GM12892 (cell line): ENCODE data around the gene IRGQ.

Experiments
- DNase-seq: peaks from one replicate; pipeline ENCODE4 v3.0.0; 2011; ENCODE audit not compliant: insufficient read length
- FAIRE-seq: peaks from 2 replicates; lab custom pipeline; 2011; peaks lifted over from hg19 to GRCh38; lab: Jason Lieb, UNC
- POLR2A ChIP-seq: IDR thresholded peaks from 2 replicates; pipeline ENCODE4 v1.6.1; 2011; ENCODE audit warnings: low read depth, low read length, control low read depth
- POLR2AphosphoS5 ChIP-seq: IDR thresholded peaks from 2 replicates; pipeline ENCODE4 v1.6.1; 2011; ENCODE audit warnings: low read depth, low read length, control low read depth
- TAF1 ChIP-seq: IDR thresholded peaks from 2 replicates; pipeline ENCODE4 v1.6.1; 2011; ENCODE audit warnings: low read depth, mild to moderate bottlenecking, control low read depth, low read length, borderline replicate concordance

IRGQ gene

DNA sequence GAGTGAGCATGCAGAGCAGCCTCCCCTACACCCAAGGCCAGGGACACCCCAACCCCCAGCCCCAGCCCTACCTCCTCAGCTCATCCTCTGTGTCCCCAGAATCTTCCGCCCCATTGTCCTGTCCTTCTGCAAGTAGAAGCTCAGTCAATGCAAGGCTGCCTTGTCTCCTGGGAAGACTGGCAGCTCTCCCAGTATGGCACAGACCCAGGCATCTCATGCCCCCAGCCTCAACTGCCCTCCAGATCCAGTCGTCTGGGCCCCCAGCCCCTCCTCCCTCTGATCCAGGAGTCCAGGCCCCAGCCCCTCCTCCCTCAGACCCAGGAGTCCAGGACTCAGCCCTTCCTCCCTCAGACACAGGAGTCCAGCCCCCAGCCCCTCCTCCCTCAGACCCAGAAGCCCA is 50.0 kb downstream of the IRGQ start:
- FAIRE-seq (no peak), DNase-seq (no peak)
- TF ChIP-seq TAF1: no peak
- no peak for TF ChIP-seq POLR2AphosphoS5
- TF ChIP-seq POLR2A: no peak

- FAIRE-seq: no peak
- DNase-seq: no peak
- TF ChIP-seq TAF1: no peak
- no peak for TF ChIP-seq POLR2A
- TF ChIP-seq POLR2AphosphoS5: no peak
Measured at GRCh38 chr19:43545276-43545675, 50.7 kb downstream of the IRGQ start.

GRCh38 chr19:43544077-43544476 is 51.9 kb downstream of the IRGQ start:
- TF ChIP-seq POLR2AphosphoS5 (no peak), TAF1 (no peak), POLR2A (no peak)
- no peak for DNase-seq
- no peak for FAIRE-seq

GRCh38 chr19:43541920-43542650 is 53.8 kb downstream of the IRGQ start:
- no peak for TF ChIP-seq POLR2A
- no peak for TF ChIP-seq POLR2AphosphoS5
- TF ChIP-seq TAF1: no peak
- FAIRE-seq: no peak
- DNase-seq: no peak

DNA sequence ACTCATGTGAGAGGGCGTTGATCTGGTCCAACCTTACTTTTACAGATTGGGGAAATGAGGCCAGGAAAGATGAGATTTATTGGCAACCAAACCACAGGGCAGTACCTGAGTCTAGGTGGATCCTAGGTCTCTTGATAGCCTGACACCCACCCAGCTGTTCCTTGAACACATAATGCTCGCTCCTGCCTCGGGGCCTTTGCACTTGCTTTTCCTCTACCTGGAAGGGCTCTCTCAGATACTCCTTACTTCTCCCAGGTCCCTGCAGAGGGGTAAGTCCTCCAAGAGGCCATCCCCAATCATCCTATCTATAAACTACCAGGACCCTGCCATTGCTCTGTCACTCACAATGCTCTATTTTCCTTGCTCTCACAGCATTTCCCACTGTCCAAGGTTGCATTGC is 55.6 kb downstream of the IRGQ start:
- DNase-seq (no peak), FAIRE-seq (no peak)
- TF ChIP-seq POLR2A (no peak), TAF1 (no peak), POLR2AphosphoS5 (no peak)

DNA sequence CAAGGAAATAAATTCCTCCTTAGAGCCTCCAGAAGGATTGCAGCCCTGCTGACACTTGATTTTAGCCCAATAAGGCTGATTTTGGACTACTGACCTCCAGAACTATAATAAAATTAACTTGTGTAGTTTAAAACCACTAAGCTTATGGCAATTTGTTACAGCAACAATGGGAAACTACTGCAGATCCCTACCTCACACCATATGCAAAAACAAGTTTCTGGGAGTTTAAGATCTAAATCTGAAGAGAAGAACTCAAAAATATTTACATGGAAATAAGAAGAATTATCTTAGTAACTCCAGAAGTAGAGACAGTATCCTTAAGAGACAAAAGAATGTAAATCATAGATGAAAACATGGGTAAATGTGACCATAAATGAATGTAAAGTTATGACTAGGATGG is 57.0 kb downstream of the IRGQ start:
- FAIRE-seq: no peak
- no peak for DNase-seq
- no peak for TF ChIP-seq POLR2A
- TF ChIP-seq TAF1: no peak
- TF ChIP-seq POLR2AphosphoS5: no peak

DNA sequence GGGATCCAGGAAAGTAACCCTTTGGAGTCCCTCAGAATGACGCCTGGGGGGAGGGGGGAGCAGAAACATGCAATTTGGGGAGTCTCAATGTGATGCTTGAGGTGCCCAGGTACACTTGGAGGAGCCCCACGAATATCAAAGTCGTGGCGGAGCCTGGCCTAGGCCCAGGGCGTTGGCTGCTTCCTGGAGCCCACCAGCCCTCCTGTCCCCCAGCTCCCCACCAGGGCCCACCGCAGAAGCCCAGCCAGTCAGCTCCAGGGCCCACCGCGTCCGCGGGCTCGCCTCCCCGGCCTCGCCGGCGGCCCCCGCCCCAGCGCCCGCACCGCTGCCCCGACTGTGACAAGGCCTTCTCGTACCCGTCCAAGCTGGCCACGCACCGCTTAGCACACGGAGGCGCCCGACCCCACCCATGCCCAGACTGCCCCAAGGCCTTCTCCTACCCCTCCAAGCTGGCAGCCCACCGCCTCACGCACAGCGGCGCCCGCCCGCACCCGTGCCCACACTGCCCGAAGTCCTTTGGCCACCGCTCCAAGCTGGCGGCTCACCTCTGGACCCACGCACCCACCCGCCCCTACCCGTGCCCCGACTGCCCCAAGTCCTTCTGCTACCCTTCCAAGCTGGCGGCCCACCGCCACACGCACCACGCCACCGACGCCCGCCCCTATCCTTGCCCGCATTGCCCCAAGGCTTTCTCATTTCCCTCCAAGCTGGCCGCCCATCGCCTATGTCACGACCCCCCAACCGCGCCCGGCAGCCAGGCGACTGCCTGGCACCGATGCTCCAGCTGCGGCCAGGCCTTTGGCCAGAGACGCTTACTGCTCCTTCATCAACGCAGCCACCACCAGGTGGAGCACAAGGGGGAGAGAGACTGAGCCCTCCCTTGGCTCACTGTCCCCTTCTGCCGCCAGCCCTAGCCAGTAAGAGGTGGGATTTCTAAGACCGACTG is 60.8 kb downstream of the IRGQ start:
- DNase-seq (no peak), FAIRE-seq (no peak)
- TF ChIP-seq POLR2AphosphoS5 (no peak), TAF1 (no peak), POLR2A (no peak)
